SW480 (cell line): ENCODE data around the gene PUM2.
"Not testable (repeated sequence)": the region's sequence is repeated elsewhere in the genome, so short reads cannot be mapped to it uniquely, and the experiment has no call there.

ENCODE experiments used
- DNase-seq: peaks from one replicate; pipeline ENCODE4 v3.0.0-alpha.2; 2016; ENCODE audit warnings: low spot score

Gene PUM2

GRCh38 chr2:20288642-20289340, 61.9 kb downstream of the PUM2 start:
- DNase-seq, result no peak

DNA sequence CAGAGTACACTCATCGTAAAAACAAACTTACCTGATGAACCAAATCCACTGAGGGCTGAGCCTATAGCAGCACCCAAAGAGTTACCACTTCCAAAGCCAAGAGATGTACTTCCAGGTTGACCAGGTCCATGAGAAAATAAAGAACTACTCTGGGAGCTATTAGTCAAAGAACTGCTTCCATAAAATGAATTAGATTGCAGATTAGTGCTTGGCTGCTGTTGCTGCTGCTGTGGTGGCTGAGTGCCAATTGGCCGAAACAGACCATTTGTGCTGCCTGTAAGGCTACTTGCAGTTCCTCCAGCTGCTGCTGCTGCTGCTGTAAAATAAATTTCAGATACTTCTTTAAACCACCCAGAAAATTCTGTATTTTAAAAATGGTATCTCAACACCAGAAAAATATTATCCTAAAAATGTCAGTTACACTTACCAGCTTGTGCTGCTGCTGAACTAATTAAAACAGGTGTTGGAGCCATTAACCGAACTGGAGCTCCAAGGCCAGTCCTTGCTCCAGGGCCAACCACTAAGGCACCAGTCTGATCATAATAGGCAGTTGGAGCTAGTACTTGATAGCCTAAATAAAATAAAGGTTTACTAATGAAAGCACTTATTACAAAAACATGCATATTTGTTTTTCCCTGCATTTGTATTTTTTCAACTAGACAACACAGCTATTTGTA, 67.6 kb downstream of the PUM2 start:
- DNase-seq, result no peak

DNA sequence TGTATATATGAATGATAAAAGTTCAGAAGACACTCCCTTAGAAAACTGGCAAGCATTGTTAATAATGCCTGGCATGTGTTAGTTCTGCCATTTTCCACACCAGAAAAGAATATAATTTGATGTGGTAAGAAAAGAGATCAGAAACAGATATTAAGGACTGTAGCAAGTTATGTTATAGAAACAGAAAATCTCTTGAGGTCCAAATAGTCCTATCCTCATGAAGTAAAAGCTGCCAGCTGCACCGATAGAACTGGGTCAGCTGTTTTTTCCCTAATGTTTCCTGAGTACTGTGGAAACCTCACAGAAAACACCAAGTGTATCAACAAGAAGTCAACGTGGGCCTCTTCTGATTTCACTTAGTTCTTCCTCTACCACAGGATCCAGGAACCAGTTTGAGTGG, 68.8 kb downstream of the PUM2 start:
- DNase-seq, result no peak

GRCh38 chr2:20273042-20273441, 77.6 kb downstream of the PUM2 start:
- no peak for DNase-seq

- DNase-seq, result not testable (repeated sequence)
These were observed 82.3 kb downstream of the PUM2 start for GRCh38 chr2:20268317-20268716.

GRCh38 chr2:20267529-20267928, 83.1 kb downstream of the PUM2 start:
- DNase-seq, result no peak

GRCh38 chr2:20264629-20265028, 86.0 kb downstream of the PUM2 start:
- DNase-seq, result no peak

- DNase-seq, result no peak
These were observed 93.2 kb downstream of the PUM2 start for GRCh38 chr2:20257411-20257810.

GRCh38 chr2:20254731-20255130, 95.9 kb downstream of the PUM2 start:
- DNase-seq, result no peak

DNA sequence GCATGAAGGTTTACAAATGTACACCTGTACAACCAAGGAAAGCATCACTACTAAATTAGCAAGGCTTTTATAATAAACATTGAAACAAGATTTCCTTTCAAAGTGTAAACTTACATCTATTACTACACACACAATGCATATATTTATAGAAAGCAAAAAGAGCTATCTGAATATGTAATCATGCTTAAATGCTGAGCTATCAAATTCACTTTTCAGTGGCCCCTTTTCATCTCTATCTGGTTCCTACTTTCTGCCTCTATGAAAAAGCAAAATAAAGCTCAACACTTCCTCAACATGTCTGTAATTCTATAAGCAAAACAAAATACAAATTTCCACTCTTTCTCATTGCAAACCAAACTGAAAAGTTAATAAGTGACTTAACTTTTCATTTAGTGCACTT, 100.2 kb downstream of the PUM2 start:
- no peak for DNase-seq

DNA sequence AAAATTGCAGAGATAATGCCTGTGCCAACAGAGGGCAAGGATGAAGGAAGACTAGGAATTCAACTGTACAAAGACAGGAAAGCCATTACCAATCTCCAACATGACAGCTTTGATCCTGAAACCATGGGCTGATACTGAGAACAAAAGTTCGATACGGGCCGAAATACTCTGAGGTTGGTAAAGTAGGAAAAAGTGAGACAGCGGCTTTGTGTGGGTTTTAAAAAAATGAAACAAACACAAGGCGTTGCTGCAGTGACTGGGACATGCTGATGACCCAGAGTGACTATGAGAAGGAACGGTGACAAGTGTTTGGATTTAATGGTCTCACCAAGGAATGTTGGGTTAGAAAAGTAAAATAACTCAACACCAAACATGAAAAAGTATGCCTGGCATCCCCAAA, 101.5 kb downstream of the PUM2 start:
- no peak for DNase-seq

- no peak for DNase-seq
These were observed 103.6 kb downstream of the PUM2 start for GRCh38 chr2:20247084-20247483.

- not testable (repeated sequence) for DNase-seq
These were observed 107.0 kb downstream of the PUM2 start for GRCh38 chr2:20243637-20244036.

DNA sequence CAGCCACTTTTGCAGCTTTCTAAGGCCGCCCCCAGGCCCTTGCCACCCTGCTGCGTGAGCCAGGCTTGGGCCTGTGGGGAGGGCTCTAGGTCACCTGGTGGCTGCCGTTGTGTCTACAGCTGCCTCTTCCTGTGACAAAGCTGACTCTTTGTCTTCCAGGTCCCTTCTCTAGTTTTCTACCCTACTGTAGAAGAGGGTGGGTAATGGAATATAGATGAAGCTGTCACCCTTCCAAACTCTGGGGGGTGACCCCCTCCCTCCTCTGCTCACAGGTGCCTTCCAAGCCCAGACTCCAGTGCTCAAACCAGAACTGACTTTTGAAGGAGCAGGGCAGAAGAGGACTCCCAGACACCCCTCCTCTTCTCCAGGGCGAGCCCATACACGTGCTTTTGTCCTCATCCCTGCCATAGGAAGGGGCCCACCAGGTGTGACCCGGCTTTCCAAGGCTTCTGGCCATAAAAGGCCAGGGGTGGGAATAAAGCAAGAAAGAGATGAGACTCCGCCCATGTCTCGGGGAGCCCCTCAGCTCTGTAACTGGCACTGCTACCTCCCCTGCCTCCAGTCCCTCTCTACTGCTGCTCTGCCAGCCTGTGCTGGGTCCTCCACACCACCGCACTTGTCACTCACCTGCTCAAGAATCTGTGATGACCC, 107.8 kb downstream of the PUM2 start:
- no peak for DNase-seq

DNA sequence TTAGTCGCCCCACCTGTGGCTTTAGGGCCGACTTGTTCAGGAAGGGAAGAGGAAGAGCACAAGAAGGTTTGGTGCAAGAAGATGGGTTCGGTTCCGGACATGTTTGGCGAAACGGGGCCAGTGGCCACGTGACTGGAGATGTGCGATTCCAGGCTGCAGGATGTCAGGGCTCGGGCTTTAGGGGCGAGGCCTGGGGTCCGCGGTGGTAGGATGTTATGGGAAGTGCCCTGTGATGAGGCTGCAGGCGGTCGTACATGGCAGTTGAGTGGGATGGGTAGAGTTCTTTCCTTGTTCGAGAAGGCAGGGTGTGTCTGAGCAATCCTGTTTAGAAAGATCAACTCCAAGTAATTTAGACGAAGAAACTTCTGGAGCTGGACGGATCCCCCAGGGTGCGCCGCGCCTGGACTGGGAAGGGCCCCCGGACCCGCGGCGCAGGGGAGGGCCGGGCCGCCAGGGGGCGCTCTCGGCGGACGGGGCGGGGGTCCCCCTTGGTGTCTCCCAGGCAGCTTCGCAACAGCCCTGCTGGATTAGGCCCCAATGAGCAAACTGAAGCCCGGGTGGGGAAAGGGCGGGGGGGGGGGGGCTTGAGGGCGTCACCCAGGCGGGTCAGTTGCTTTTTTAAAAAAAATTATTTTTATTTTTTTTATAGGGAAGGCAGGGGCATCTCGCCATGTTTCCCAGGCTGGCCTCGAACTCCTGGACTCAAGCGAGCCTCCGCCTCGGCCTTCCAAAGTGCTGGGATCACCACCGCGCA, 108.5 kb downstream of the PUM2 start:
- DNase-seq, result no peak

DNA sequence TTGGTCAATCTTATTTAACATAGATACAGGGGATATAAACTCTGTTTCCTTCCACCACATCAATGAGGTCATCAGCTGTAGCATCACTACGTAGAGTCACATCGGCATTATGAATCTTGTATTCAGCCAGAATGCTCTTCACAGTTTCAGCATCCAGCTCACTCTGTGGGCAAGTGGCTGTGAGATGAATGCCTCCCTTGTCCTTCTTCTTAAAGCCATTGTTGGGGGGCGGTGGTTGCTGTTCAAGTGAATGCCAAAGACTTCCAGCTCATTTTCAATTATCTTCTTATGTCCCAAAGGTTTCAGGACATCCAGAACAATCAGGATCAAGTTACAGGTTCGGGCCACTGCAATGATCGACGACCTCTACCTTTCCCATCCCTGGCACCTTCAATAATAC, 110.4 kb downstream of the PUM2 start:
- DNase-seq, result not testable (repeated sequence)

DNA sequence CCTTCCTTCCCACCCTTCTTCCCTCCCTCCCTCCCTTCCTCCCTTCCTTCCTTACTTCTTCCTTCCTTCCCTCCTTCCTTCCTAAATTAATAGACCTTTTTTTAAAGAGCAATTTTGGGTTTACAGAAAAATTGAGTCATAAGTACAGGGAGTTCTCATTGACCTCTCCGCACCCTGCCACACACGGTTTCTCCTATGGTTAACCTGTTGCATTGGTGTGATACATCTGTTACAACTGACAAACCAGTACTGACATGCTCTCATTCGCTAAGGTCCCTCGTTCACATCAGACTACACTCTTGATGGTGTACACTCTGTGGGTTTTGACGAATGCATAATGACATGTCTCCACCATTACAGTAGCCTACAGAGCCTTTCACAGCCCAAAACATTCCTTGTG, 114.1 kb downstream of the PUM2 start:
- DNase-seq, result no peak

- DNase-seq, result peak; percentile 85
These were observed 114.9 kb downstream of the PUM2 start for GRCh38 chr2:20235655-20236305.

GRCh38 chr2:20234597-20234996, 116.0 kb downstream of the PUM2 start:
- not testable (repeated sequence) for DNase-seq

DNA sequence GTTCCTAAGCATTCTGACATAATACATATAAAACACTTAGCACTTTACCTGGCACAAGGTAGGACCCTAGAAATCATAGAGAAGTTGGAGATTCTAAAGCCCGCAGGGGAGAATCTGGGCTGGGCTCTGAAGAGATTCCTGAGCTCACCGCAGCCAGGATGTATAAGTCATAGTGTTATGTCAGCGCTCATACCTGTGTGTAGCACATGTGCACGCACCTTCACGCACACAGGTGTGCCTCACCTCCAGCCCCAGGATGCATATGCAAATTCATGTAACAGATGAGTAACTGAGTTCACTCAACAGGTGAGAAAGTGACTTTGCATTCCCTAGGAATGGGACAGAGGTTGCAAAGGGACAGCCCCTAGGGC, 117.8 kb downstream of the PUM2 start:
- peak; percentile 97 for DNase-seq

DNA sequence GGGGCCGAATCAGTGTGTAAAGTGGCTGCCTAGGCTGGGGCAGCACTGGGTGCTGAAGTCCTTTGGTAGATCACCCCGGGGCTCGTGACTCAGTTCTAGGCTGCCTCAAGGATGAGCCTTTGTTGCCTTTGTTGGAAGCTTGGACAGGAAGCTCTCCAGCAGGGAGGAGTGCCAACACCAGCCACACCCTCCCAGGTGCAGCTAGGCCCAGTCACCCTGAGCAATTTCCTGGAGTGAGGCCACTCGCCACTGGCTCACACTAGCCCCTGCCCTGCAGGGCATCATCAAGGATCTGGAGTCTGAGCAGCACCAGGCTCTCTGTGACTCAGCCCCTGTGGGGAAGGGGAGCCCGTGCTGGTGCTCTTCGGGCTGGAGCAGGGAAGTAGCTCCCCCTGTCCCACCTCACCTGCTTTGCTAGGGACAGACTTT, 119.0 kb downstream of the PUM2 start:
- DNase-seq, result peak; percentile 98

DNA sequence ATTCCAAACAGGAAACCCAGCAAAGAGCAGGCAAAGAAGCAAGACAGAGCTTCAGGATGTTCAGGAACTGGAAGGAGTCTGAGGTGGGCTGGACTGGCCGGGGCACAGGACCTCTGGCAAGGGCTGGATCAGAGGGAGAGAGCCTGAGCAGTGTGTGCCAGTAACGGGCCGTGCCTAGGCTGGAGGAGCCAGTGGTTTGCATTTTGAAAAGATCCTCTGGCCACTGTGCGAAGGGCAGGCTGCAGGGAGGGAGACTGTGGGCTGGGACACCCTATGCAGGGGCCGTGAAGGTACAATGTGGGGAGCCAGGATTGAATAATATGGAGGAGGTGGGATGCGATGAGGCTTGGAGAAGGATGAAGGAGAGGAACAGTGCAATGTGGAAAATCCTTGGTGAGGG, 119.5 kb downstream of the PUM2 start:
- DNase-seq, result no peak
